Measurements from ENCODE around the gene RAB7B. TPM values are rescaled to one million over a fixed set of nuclear protein-coding genes. Genes with fewer than 3 reads are reported as not detected.

RAB7B gene
- total RNA-seq, 1 experiment from 2014 or later = 3.6 TPM

DNA sequence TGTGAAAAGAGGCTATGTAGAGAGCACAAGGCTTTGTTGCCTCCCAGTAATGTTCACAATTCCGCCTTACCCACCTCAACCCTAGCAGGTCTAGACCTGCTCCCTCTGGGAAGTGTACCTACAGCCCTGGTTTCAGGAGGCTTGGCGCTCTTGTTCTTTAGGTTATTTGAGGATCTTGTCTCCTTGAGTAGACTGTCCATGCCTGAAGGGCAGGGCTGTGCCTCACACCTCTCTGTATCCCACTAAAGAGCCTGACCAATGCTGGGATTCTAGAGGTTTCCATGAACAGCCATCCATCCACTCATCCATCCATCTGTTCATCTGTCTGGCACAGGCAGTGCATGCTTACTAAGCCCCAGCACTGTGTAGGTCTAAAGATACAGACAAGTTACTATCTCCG, 1.0 kb downstream of the RAB7B start:
- Mint-ChIP-seq H3K4me3 (ENCODE audit: unreplicated experiment) (peak overlapping the region; percentile 69), H3K4me1 (ENCODE audit: insufficient read depth, unreplicated experiment) (peaks cover 37% of the 10 kb centered on the region), H3K27ac (ENCODE audit: low read depth, unreplicated experiment) (peak overlapping the region; percentile 75), H3K27me3 (ENCODE audit: insufficient read depth, unreplicated experiment) (no peaks in the 10 kb centered on the region), H3K9me3 (ENCODE audit: unreplicated experiment) (peaks cover 6% of the 10 kb centered on the region), H3K36me3 (ENCODE audit: insufficient read depth, unreplicated experiment) (no peaks in the 10 kb centered on the region)
- ChIA-PET CTCF (interaction anchor here (0.6 to 8.4 kb wide), 12 partner anchors 9 to 174 kb away, joined by 3 to 65 read pairs (median 8); no protein-coding TSS in a partner anchor), POLR2A (interaction anchor here (1.1 to 5.0 kb wide), 17 partner anchors 8 to 254 kb away, joined by 3 to 89 read pairs (median 11); no protein-coding TSS in a partner anchor)
- no peak for TF ChIP-seq CTCF (IDR thresholded peaks at IDR 0.05; ENCODE audit: unreplicated experiment)
- peak; percentile 95 for DNase-seq (ENCODE audit: unreplicated experiment)
- no TSS peak for BruUV-seq (replicated peaks)
- intact Hi-C loops (cut with micrococcal nuclease) = no loop called here

GRCh38 chr1:206001476-206001888, 1.7 kb downstream of the RAB7B start:
- CTCF ChIA-PET = interaction anchor here (0.6 to 8.4 kb wide), 12 partner anchors 17 to 220 kb away, joined by 3 to 65 read pairs (median 6); no protein-coding TSS in a partner anchor
- Mint-ChIP-seq H3K4me1 (ENCODE audit: insufficient read depth, unreplicated experiment) (peaks cover 37% of the 10 kb centered on the region), H3K4me3 (ENCODE audit: unreplicated experiment) (peak overlapping the region; percentile 69), H3K27ac (ENCODE audit: low read depth, unreplicated experiment) (peak overlapping the region; percentile 75), H3K9me3 (ENCODE audit: unreplicated experiment) (peaks cover 6% of the 10 kb centered on the region), H3K27me3 (ENCODE audit: insufficient read depth, unreplicated experiment) (no peaks in the 10 kb centered on the region), H3K36me3 (ENCODE audit: insufficient read depth, unreplicated experiment) (no peaks in the 10 kb centered on the region)
- no TSS peak for BruUV-seq (replicated peaks)
- POLR2A ChIA-PET = interaction anchor here (0.7 to 5.0 kb wide), 18 partner anchors 10 to 683 kb away, joined by 3 to 89 read pairs (median 5); no protein-coding TSS in a partner anchor
- intact Hi-C loops (cut with micrococcal nuclease) = no loop called here
- DNase-seq (ENCODE audit: unreplicated experiment) = peak; percentile 99
- no peak for TF ChIP-seq CTCF (IDR thresholded peaks at IDR 0.05; ENCODE audit: unreplicated experiment)

DNA sequence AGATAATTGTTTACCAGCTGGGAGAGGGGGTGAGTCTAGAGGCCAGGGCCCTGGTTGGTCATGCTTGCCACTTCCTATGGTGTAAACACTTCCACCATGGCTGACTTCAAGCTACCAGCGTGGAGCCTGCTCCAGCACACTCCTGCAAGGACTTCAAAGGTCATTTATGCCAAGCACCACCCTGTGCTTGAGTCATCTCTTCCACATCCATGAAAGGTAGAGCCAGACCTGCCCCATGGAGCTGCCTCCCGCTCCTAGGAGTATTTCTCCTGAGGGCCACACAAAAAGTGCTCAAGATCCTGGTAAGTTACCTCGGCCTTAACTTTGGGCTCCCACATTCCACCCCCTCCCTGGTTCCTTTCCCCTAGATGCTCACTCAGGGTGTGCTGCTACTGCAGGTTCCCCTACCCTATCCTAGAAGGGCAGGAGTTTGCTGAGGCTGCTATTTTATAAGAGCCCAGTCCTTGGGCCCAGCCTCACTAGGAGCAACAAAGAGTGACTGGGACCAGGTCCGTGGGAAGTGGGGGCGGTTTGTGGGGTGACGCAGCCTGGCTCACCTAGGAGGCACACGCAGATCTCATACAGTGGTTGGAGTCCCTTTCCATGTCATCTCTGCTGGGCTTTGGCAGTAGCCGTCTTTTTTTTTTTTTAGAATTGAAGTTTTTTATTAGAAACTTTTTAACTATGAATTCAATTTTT, 2.4 kb downstream of the RAB7B start:
- peak overlapping the region; percentile 69 for H3K4me3 Mint-ChIP-seq (ENCODE audit: unreplicated experiment)
- POLR2A ChIA-PET = interaction anchor here (0.7 to 5.0 kb wide), 21 partner anchors 10 to 682 kb away, joined by 3 to 89 read pairs (median 5); no protein-coding TSS in a partner anchor

More for the DNA sequence above, 2.4 kb downstream of the RAB7B start:
- H3K27me3 Mint-ChIP-seq (ENCODE audit: insufficient read depth, unreplicated experiment) = no peaks in the 10 kb centered on the region
- peaks cover 6% of the 10 kb centered on the region for H3K9me3 Mint-ChIP-seq (ENCODE audit: unreplicated experiment)
- CTCF ChIA-PET = interaction anchor here (0.6 to 8.4 kb wide), 16 partner anchors 9 to 219 kb away, joined by 3 to 65 read pairs (median 5); no protein-coding TSS in a partner anchor
- TF ChIP-seq CTCF (IDR thresholded peaks at IDR 0.05; ENCODE audit: unreplicated experiment) = no peak
- intact Hi-C loops (cut with micrococcal nuclease) = no loop called here
- H3K27ac Mint-ChIP-seq (ENCODE audit: low read depth, unreplicated experiment) = peak overlapping the region; percentile 75
- no peaks in the 10 kb centered on the region for H3K36me3 Mint-ChIP-seq (ENCODE audit: insufficient read depth, unreplicated experiment)
- no TSS peak for BruUV-seq (replicated peaks)
- peaks cover 37% of the 10 kb centered on the region for H3K4me1 Mint-ChIP-seq (ENCODE audit: insufficient read depth, unreplicated experiment)
- DNase-seq (ENCODE audit: unreplicated experiment) = peak; percentile 59
